DOHH2 (cell line): ENCODE measurements around the gene KRT222.

Source experiments
- H3F3A ChIP-seq: fragments of 200-600 bp; sonication (generic), shearing (Covaris generic); 2 replicates; pipeline ENCODE4 v1.6.0; 2016; ENCODE audit warnings: antibody characterized with exemption, mild to moderate bottlenecking; ENCODE audit not compliant: control insufficient read depth, insufficient read depth
- H3K27ac ChIP-seq: fragments of 200-600 bp; sonication (generic); 2 replicates; pipeline ENCODE4 v1.5.1; 2014; ENCODE audit warnings: low read depth, mild to moderate bottlenecking, low read length, moderate library complexity
- H3K27me3 ChIP-seq: fragments of 200-600 bp; sonication (generic); 2 replicates; pipeline ENCODE4 v1.6.1; 2014; ENCODE audit warnings: mild to moderate bottlenecking, low read length, mixed read lengths; ENCODE audit not compliant: control insufficient read depth
- H3K36me3 ChIP-seq: fragments of 200-600 bp; sonication (generic); 2 replicates; pipeline ENCODE4 v1.6.1; 2014; ENCODE audit warnings: mild to moderate bottlenecking, low read length, moderate library complexity, mixed read lengths; ENCODE audit not compliant: control insufficient read depth
- H3K4me1 ChIP-seq: fragments of 200-600 bp; sonication (generic); 2 replicates; pipeline ENCODE4 v1.6.1; 2014; ENCODE audit warnings: mild to moderate bottlenecking, low read length, mixed read lengths; ENCODE audit not compliant: control insufficient read depth
- H3K4me2 ChIP-seq: fragments of 200-600 bp; sonication (generic); 2 replicates; pipeline ENCODE4 v1.6.0; 2014; ENCODE audit warnings: mild to moderate bottlenecking, low read length, moderate library complexity
- H3K4me3 ChIP-seq: fragments of 200-600 bp; sonication (generic); 2 replicates; pipeline ENCODE4 v1.5.1; 2014; ENCODE audit warnings: mild to moderate bottlenecking, low read length, mixed read lengths
- H3K79me2 ChIP-seq: fragments of 200-600 bp; sonication (generic); 2 replicates; pipeline ENCODE4 v1.6.1; 2014; ENCODE audit warnings: mild to moderate bottlenecking, low read length, mixed read lengths; ENCODE audit not compliant: control insufficient read depth
- H3K9me2 ChIP-seq: fragments of 200-600 bp; sonication (generic); replicated peaks from 2 replicates; pipeline ENCODE4 v1.6.1; 2014; ENCODE audit warnings: mild to moderate bottlenecking, low read length, mixed read lengths; ENCODE audit not compliant: control insufficient read depth
- H3K9me3 ChIP-seq: fragments of 200-600 bp; sonication (generic); 2 replicates; pipeline ENCODE4 v1.6.1; 2014; ENCODE audit warnings: antibody characterized with exemption, low read length, mixed read lengths; ENCODE audit not compliant: control insufficient read depth, insufficient read depth
- H4K20me1 ChIP-seq: fragments of 200-600 bp; sonication (generic); 2 replicates; pipeline ENCODE4 v1.6.0; 2014; ENCODE audit warnings: low read depth, mild to moderate bottlenecking, antibody characterized with exemption, low read length, moderate library complexity; ENCODE audit not compliant: control insufficient read depth, insufficient read depth
- EZH2phosphoT487 ChIP-seq: fragments of 200-600 bp; sonication (generic); IDR thresholded peaks from 2 replicates; pipeline ENCODE4 v1.6.1; 2017; ENCODE audit warnings: borderline replicate concordance, mild to moderate bottlenecking, antibody characterized with exemption, low read length, moderate library complexity, mixed read lengths
- TF ChIP-seq, protein P1 (sequence below): fragments of 200-600 bp; sonication (generic); IDR thresholded peaks from one replicate; pipeline ENCODE4 v1.5.1; 2014; ENCODE audit warnings: antibody characterized with exemption, mild to moderate bottlenecking, low read depth, low read length; ENCODE audit not compliant: poor library complexity, severe bottlenecking

Gene KRT222

GRCh38 chr17:40686192-40686591 is 21.2 kb upstream of the KRT222 start:
- Histone ChIP-seq H3K4me3 (no peak overlapping the region), H3K27me3 (peaks cover 11% of the 10 kb centered on the region; the same call in 1 of the 2 replicates), H3K27ac (no peak overlapping the region), H4K20me1 (no peaks in the 10 kb centered on the region), H3K9me2 (no peaks in the 10 kb centered on the region), H3K36me3 (no peaks in the 10 kb centered on the region), H3F3A (no peaks in the 10 kb centered on the region), H3K9me3 (no peaks in the 10 kb centered on the region), H3K4me2 (no peak overlapping the region), H3K79me2 (no peaks in the 10 kb centered on the region), H3K4me1 (no peaks in the 10 kb centered on the region)
- no peak for TF ChIP-seq EZH2phosphoT487
- TF ChIP-seq, protein P1, sequence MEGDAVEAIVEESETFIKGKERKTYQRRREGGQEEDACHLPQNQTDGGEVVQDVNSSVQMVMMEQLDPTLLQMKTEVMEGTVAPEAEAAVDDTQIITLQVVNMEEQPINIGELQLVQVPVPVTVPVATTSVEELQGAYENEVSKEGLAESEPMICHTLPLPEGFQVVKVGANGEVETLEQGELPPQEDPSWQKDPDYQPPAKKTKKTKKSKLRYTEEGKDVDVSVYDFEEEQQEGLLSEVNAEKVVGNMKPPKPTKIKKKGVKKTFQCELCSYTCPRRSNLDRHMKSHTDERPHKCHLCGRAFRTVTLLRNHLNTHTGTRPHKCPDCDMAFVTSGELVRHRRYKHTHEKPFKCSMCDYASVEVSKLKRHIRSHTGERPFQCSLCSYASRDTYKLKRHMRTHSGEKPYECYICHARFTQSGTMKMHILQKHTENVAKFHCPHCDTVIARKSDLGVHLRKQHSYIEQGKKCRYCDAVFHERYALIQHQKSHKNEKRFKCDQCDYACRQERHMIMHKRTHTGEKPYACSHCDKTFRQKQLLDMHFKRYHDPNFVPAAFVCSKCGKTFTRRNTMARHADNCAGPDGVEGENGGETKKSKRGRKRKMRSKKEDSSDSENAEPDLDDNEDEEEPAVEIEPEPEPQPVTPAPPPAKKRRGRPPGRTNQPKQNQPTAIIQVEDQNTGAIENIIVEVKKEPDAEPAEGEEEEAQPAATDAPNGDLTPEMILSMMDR, result no peak

- TF ChIP-seq, protein P1, result no peak
- TF ChIP-seq EZH2phosphoT487, result no peak
- Histone ChIP-seq H3F3A (no peaks in the 10 kb centered on the region), H3K4me1 (no peaks in the 10 kb centered on the region), H3K9me2 (no peaks in the 10 kb centered on the region), H3K79me2 (no peaks in the 10 kb centered on the region), H3K4me3 (no peak overlapping the region), H3K27ac (no peak overlapping the region), H3K4me2 (no peak overlapping the region), H3K27me3 (peaks cover 21% of the 10 kb centered on the region; the same call in 1 of the 2 replicates), H4K20me1 (no peaks in the 10 kb centered on the region), H3K36me3 (no peaks in the 10 kb centered on the region), H3K9me3 (no peaks in the 10 kb centered on the region)
These were observed 16.0 kb upstream of the KRT222 start for GRCh38 chr17:40680998-40681397.

- H4K20me1 ChIP-seq, result no peaks in the 10 kb centered on the region
- H3K9me2 ChIP-seq, result no peaks in the 10 kb centered on the region
- H3K4me1 ChIP-seq, result no peaks in the 10 kb centered on the region
- no peak overlapping the region for H3K4me3 ChIP-seq
- TF ChIP-seq, protein P1, result no peak
- no peak for TF ChIP-seq EZH2phosphoT487
- H3K79me2 ChIP-seq, result no peaks in the 10 kb centered on the region
- peaks cover 21% of the 10 kb centered on the region; the same call in 1 of the 2 replicates for H3K27me3 ChIP-seq
- H3K27ac ChIP-seq, result no peak overlapping the region
- H3K9me3 ChIP-seq, result no peaks in the 10 kb centered on the region
- no peaks in the 10 kb centered on the region for H3K36me3 ChIP-seq
- no peak overlapping the region for H3K4me2 ChIP-seq
- no peaks in the 10 kb centered on the region for H3F3A ChIP-seq
These were observed 14.5 kb upstream of the KRT222 start for GRCh38 chr17:40679523-40679907.
